PC-9 (cell line): Measurements from ENCODE around the gene FOXN3. TPM values are rescaled to one million over a fixed set of nuclear protein-coding genes. Genes with fewer than 3 reads are reported as not detected.

ENCODE experiments used
- BruUV-seq: library from RNA; stranded (reverse); fragments of 400-500 nt; replicated peaks from 2 replicates; lab custom pipeline; 2021; lab: Mats Ljungman, UMichigan
- CTCF ChIA-PET: fragments of 300-600 bp; sonication (Branson Sonifier 250); formaldehyde crosslinking; loops from one replicate; lab custom pipeline; 2022; ENCODE audit warnings: antibody characterized with exemption; lab: Charles Lee
- POLR2A ChIA-PET: fragments of 300-600 bp; sonication (Branson Sonifier 250); formaldehyde crosslinking; loops from one replicate; lab custom pipeline; 2022; ENCODE audit warnings: antibody characterized with exemption; ENCODE audit not compliant: unreplicated experiment; lab: Charles Lee
- DNase-seq, 2 experiments: peaks; one replicate each; pipeline versions ENCODE4 v3.0.0 to v3.0.0-alpha.2; 2015 to 2022; ENCODE audit warnings: mixed read lengths in 1 of 2
- H2AFZ ChIP-seq: fragments of 200-600 bp; sonication (generic); 2 replicates; pipeline ENCODE4 v1.8.1; 2017; ENCODE audit warnings: antibody characterized with exemption
- H3F3A ChIP-seq: fragments of 200-600 bp; sonication (generic); 2 replicates; pipeline ENCODE4 v1.8.1; 2017; ENCODE audit warnings: antibody characterized with exemption, mild to moderate bottlenecking, low read depth; ENCODE audit not compliant: insufficient read depth
- H3K27ac ChIP-seq: fragments of 200-600 bp; sonication (generic); 2 replicates; pipeline ENCODE4 v1.6.1; 2016; ENCODE audit warnings: mixed run types
- H3K27me3 ChIP-seq: fragments of 200-600 bp; sonication (generic); 2 replicates; pipeline ENCODE4 v1.6.1; 2016; ENCODE audit warnings: low read depth, mixed run types; ENCODE audit not compliant: insufficient read depth
- H3K36me3 ChIP-seq: fragments of 200-600 bp; sonication (generic); 2 replicates; pipeline ENCODE4 v1.6.1; 2016; ENCODE audit warnings: low read depth, mixed run types
- H3K4me1 ChIP-seq: fragments of 200-600 bp; sonication (generic); replicated peaks from 2 replicates; pipeline ENCODE4 v1.6.1; 2016; ENCODE audit warnings: mixed run types; ENCODE audit not compliant: insufficient read depth
- H3K4me2 ChIP-seq: fragments of 200-600 bp; sonication (generic); 2 replicates; pipeline ENCODE4 v1.6.1; 2017; ENCODE audit warnings: mixed run types
- H3K4me3 ChIP-seq: fragments of 200-600 bp; sonication (generic); 2 replicates; pipeline ENCODE4 v1.6.1; 2016; ENCODE audit warnings: mixed run types
- H3K79me2 ChIP-seq: fragments of 200-600 bp; sonication (generic); 2 replicates; pipeline ENCODE4 v1.6.1; 2017; ENCODE audit warnings: low read depth, mixed run types
- H3K9me2 ChIP-seq: fragments of 200-600 bp; sonication (generic); 2 replicates; pipeline ENCODE4 v1.8.1; 2017; ENCODE audit warnings: mild to moderate bottlenecking; ENCODE audit not compliant: insufficient read depth
- H3K9me3 ChIP-seq: fragments of 200-600 bp; sonication (generic); 2 replicates; pipeline ENCODE4 v1.8.1; 2016; ENCODE audit warnings: low read depth; ENCODE audit not compliant: insufficient read depth
- H4K20me1 ChIP-seq: fragments of 200-600 bp; sonication (generic); 2 replicates; pipeline ENCODE4 v1.8.1; 2017; ENCODE audit not compliant: insufficient read depth
- CTCF ChIP-seq: fragments of 200-600 bp; sonication (generic); conservative IDR thresholded peaks from 2 replicates; pipeline ENCODE4 v1.6.1; 2017; ENCODE audit warnings: mixed run types, antibody characterized with exemption, mild to moderate bottlenecking, moderate library complexity
- EZH2 ChIP-seq: fragments of 200-600 bp; sonication (generic); IDR thresholded peaks from 2 replicates; pipeline ENCODE4 v1.8.0; 2017; ENCODE audit warnings: antibody characterized with exemption, low read depth
- intact Hi-C: fragments of 100-400 bp; cut with micrococcal nuclease; formaldehyde crosslinking; loops from one replicate; pipeline ENCODE4 v1.10.0; 2022; ENCODE audit not compliant: unreplicated experiment
- total RNA-seq: library from RNA; stranded (reverse); gene quantifications from 2 replicates; pipeline ENCODE4 v1.2.3, GENCODE V29; 2021

Gene FOXN3
- total RNA-seq, 1 experiment from 2014 or later, result 4.2 TPM

- H2AFZ ChIP-seq, result no peak overlapping the region
- intact Hi-C loops, result no loop called here
- no peaks in the 10 kb centered on the region for H3F3A ChIP-seq
- H3K27me3 ChIP-seq, result peaks cover 35% of the 10 kb centered on the region
- H3K9me2 ChIP-seq, result no peaks in the 10 kb centered on the region
- ChIA-PET CTCF (no interaction called here), POLR2A (no interaction called here)
- no peaks in the 10 kb centered on the region for H3K9me3 ChIP-seq
- TF ChIP-seq CTCF, result no peak
- no peak for TF ChIP-seq EZH2
- H3K27ac ChIP-seq, result no peak overlapping the region
- H4K20me1 ChIP-seq, result no peaks in the 10 kb centered on the region
- DNase-seq, result no peak
- H3K4me2 ChIP-seq, result no peak overlapping the region
- H3K36me3 ChIP-seq, result no peaks in the 10 kb centered on the region
- no peak overlapping the region for H3K4me3 ChIP-seq
- H3K4me1 ChIP-seq, result no peaks in the 10 kb centered on the region
- no TSS peak for BruUV-seq
- H3K79me2 ChIP-seq, result no peaks in the 10 kb centered on the region
These were observed 139.8 kb downstream of the FOXN3 start for GRCh38 chr14:89277203-89277602.

GRCh38 chr14:89276424-89276975 is 140.5 kb downstream of the FOXN3 start:
- Histone ChIP-seq H3K27ac (no peak overlapping the region), H3K79me2 (no peaks in the 10 kb centered on the region), H3K4me1 (no peaks in the 10 kb centered on the region), H3K4me2 (no peak overlapping the region), H3F3A (no peaks in the 10 kb centered on the region), H3K27me3 (peaks cover 34% of the 10 kb centered on the region), H4K20me1 (no peaks in the 10 kb centered on the region), H2AFZ (no peak overlapping the region), H3K36me3 (no peaks in the 10 kb centered on the region), H3K4me3 (no peak overlapping the region), H3K9me2 (no peaks in the 10 kb centered on the region), H3K9me3 (no peaks in the 10 kb centered on the region)
- ChIA-PET POLR2A (no interaction called here), CTCF (no interaction called here)
- BruUV-seq, result no TSS peak
- TF ChIP-seq EZH2 (no peak), CTCF (no peak)
- no peak for DNase-seq
- intact Hi-C loops, result no loop called here

- ChIA-PET CTCF (no interaction called here), POLR2A (no interaction called here)
- no peaks in the 10 kb centered on the region for H3K36me3 ChIP-seq
- no peak overlapping the region for H3K27ac ChIP-seq
- no TSS peak for BruUV-seq
- no peak overlapping the region for H3K4me2 ChIP-seq
- intact Hi-C loops, result no loop called here
- H3F3A ChIP-seq, result no peaks in the 10 kb centered on the region
- no peak overlapping the region for H3K4me3 ChIP-seq
- H3K4me1 ChIP-seq, result no peaks in the 10 kb centered on the region
- no peaks in the 10 kb centered on the region for H3K79me2 ChIP-seq
- peak in 1 of 2 experiments; percentile 1 for DNase-seq
- no peaks in the 10 kb centered on the region for H3K9me2 ChIP-seq
- no peaks in the 10 kb centered on the region for H3K9me3 ChIP-seq
- H3K27me3 ChIP-seq, result peaks cover 22% of the 10 kb centered on the region
- H4K20me1 ChIP-seq, result no peaks in the 10 kb centered on the region
- H2AFZ ChIP-seq, result no peak overlapping the region
- TF ChIP-seq EZH2, result no peak
- no peak for TF ChIP-seq CTCF
These were observed 146.4 kb downstream of the FOXN3 start for GRCh38 chr14:89270439-89271227.
